ENCODE measurements around the gene KCNAB1. TPM values are rescaled to one million over a fixed set of nuclear protein-coding genes. Genes with fewer than 3 reads are reported as not detected.

Gene KCNAB1
- total RNA-seq, 1 experiment from 2014 or later: 1.0 TPM

DNA sequence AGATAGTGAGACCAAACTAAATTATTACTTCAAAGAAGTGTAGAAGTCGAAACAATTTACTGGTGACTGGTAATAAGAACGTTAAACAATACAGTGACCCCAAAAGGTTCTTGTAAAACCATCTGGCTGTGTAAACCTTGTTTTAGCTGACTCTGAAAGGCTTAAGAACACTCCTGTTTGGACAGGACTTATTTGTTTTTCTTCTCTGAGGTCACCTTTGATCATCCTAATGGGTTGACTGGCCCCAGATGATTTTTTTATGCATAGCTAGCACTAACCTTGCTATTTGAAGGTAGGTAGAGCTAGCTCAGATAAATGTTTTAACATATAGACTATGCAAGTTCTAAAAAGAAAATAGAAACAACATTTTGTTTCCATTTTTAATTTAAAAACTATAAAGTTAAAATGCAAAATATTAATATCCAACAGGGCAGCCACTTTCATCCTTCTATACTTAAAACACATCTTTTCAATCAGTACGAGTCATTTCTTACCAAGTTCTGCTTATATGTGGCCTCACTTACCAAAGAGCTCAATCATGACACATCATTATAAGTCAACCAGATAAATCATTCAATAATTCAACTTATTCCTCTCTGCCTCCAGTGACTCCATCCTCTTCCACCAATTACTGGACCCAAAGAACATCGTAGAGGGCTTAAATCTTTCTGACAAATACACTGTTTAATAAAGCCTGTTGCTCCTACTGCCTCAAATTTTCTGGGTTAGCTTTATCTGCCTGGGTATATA is 275.8 kb downstream of the KCNAB1 start:
- ATAC-seq: no peak
- Mint-ChIP-seq H3K27me3 (ENCODE audit: low read depth) (no peaks in the 10 kb centered on the region), H3K9me3 (0 out of 2 replicates have a peak, but pooled peaks cover 5% of the 10 kb centered on the region), H3K4me3 (no peak overlapping the region), H3K27ac (no peak overlapping the region), H3K4me1 (peaks cover 9% of the 10 kb centered on the region), H3K36me3 (no peaks in the 10 kb centered on the region)
- no peak for TF ChIP-seq MYBL2 (CRISPR knock-in tag; IDR thresholded peaks at IDR 0.05)
- TF ChIP-seq ZNF423 (CRISPR knock-in tag; IDR thresholded peaks at IDR 0.05): no peak
- no peak for TF ChIP-seq ATF1 (CRISPR knock-in tag; IDR thresholded peaks at IDR 0.05)
- no peak for TF ChIP-seq CREM (CRISPR knock-in tag; IDR thresholded peaks at IDR 0.05)
- POLR2A ChIA-PET: no interaction called here
- DNase-seq (ENCODE audit: low spot score): no peak
- CTCF ChIA-PET: interaction anchor here (1.3 kb wide), 1 partner anchor 14 kb away, joined by 5 read pairs; no protein-coding TSS in a partner anchor

- H3K27ac Mint-ChIP-seq: no peak overlapping the region
- TF ChIP-seq ZNF396 (CRISPR knock-in tag; IDR thresholded peaks at IDR 0.05; ENCODE audit: borderline replicate concordance): no peak
- no peak overlapping the region for H3K4me3 Mint-ChIP-seq
- H3K36me3 Mint-ChIP-seq: no peaks in the 10 kb centered on the region
- 0 out of 2 replicates have a peak, but pooled peaks cover 5% of the 10 kb centered on the region for H3K9me3 Mint-ChIP-seq
- ATAC-seq (no peak), DNase-seq (ENCODE audit: low spot score) (no peak)
- ChIA-PET CTCF (interaction anchor here (1.3 kb wide), 1 partner anchor 15 kb away, joined by 5 read pairs; no protein-coding TSS in a partner anchor), POLR2A (no interaction called here)
- H3K4me1 Mint-ChIP-seq: peaks cover 9% of the 10 kb centered on the region
- H3K27me3 Mint-ChIP-seq (ENCODE audit: low read depth): no peaks in the 10 kb centered on the region
Observed at GRCh38 chr3:156396851-156397250, 276.5 kb downstream of the KCNAB1 start.

- H3K4me3 Mint-ChIP-seq: no peak overlapping the region
- TF ChIP-seq IRF1 (CRISPR knock-in tag; IDR thresholded peaks at IDR 0.05) (no peak), FOXK1 (CRISPR knock-in tag; IDR thresholded peaks at IDR 0.05) (no peak), ATF1 (CRISPR knock-in tag; IDR thresholded peaks at IDR 0.05) (no peak)
- H3K4me1 Mint-ChIP-seq: peaks cover 9% of the 10 kb centered on the region
- ChIA-PET CTCF (no interaction called here), POLR2A (no interaction called here)
- H3K36me3 Mint-ChIP-seq: no peaks in the 10 kb centered on the region
- ATAC-seq (no peak), DNase-seq (ENCODE audit: low spot score) (no peak)
- no peak overlapping the region for H3K27ac Mint-ChIP-seq
- 0 out of 2 replicates have a peak, but pooled peaks cover 5% of the 10 kb centered on the region for H3K9me3 Mint-ChIP-seq
- H3K27me3 Mint-ChIP-seq (ENCODE audit: low read depth): no peaks in the 10 kb centered on the region
Observed at GRCh38 chr3:156397534-156397933, 277.2 kb downstream of the KCNAB1 start.

- peaks cover 9% of the 10 kb centered on the region for H3K4me1 Mint-ChIP-seq
- DNase-seq (ENCODE audit: low spot score) (no peak), ATAC-seq (no peak)
- no peak overlapping the region for H3K4me3 Mint-ChIP-seq
- no peaks in the 10 kb centered on the region for H3K27me3 Mint-ChIP-seq (ENCODE audit: low read depth)
- H3K27ac Mint-ChIP-seq: no peak overlapping the region
- no peaks in the 10 kb centered on the region for H3K36me3 Mint-ChIP-seq
- CTCF ChIA-PET: no interaction called here
- H3K9me3 Mint-ChIP-seq: no peaks in the 10 kb centered on the region
- POLR2A ChIA-PET: interaction anchor here (0.7 kb wide), 1 partner anchor 80 kb away, joined by 3 read pairs; no protein-coding TSS in a partner anchor
- TF ChIP-seq ATF6 (CRISPR knock-in tag; IDR thresholded peaks at IDR 0.05): no peak
- TF ChIP-seq GRHL2 (CRISPR knock-in tag; IDR thresholded peaks at IDR 0.05; ENCODE audit: insufficient replicate concordance, severe bottlenecking): no peak
- TF ChIP-seq ZNF423 (CRISPR knock-in tag; IDR thresholded peaks at IDR 0.05): no peak
- no peak for TF ChIP-seq SP1 (CRISPR knock-in tag; conservative IDR thresholded peaks at IDR 0.05)
- TF ChIP-seq, protein P1, sequence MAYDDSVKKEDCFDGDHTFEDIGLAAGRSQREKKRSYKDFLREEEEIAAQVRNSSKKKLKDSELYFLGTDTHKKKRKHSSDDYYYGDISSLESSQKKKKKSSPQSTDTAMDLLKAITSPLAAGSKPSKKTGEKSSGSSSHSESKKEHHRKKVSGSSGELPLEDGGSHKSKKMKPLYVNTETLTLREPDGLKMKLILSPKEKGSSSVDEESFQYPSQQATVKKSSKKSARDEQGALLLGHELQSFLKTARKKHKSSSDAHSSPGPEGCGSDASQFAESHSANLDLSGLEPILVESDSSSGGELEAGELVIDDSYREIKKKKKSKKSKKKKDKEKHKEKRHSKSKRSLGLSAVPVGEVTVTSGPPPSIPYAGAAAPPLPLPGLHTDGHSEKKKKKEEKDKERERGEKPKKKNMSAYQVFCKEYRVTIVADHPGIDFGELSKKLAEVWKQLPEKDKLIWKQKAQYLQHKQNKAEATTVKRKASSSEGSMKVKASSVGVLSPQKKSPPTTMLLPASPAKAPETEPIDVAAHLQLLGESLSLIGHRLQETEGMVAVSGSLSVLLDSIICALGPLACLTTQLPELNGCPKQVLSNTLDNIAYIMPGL (CRISPR knock-in tag; IDR thresholded peaks at IDR 0.05): no peak
- TF ChIP-seq EMX1 (CRISPR knock-in tag; IDR thresholded peaks at IDR 0.05): no peak
- no peak for TF ChIP-seq ZBTB43 (CRISPR knock-in tag; IDR thresholded peaks at IDR 0.05)
- no peak for TF ChIP-seq NFE2L1 (CRISPR knock-in tag; IDR thresholded peaks at IDR 0.05)
- TF ChIP-seq NFYB (CRISPR knock-in tag; conservative IDR thresholded peaks at IDR 0.05; ENCODE audit: low read depth): no peak
- TF ChIP-seq ATF1 (CRISPR knock-in tag; IDR thresholded peaks at IDR 0.05): no peak
- TF ChIP-seq, protein P2, sequence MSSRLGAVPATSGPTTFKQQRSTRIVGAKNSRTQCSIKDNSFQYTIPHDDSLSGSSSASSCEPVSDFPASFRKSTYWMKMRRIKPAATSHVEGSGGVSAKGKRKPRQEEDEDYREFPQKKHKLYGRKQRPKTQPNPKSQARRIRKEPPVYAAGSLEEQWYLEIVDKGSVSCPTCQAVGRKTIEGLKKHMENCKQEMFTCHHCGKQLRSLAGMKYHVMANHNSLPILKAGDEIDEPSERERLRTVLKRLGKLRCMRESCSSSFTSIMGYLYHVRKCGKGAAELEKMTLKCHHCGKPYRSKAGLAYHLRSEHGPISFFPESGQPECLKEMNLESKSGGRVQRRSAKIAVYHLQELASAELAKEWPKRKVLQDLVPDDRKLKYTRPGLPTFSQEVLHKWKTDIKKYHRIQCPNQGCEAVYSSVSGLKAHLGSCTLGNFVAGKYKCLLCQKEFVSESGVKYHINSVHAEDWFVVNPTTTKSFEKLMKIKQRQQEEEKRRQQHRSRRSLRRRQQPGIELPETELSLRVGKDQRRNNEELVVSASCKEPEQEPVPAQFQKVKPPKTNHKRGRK (CRISPR knock-in tag; IDR thresholded peaks at IDR 0.05; ENCODE audit: borderline replicate concordance): no peak
- no peak for TF ChIP-seq SOX15 (CRISPR knock-in tag; IDR thresholded peaks at IDR 0.05)
- TF ChIP-seq IRF1 (CRISPR knock-in tag; IDR thresholded peaks at IDR 0.05): no peak
Observed at GRCh38 chr3:156400062-156400461, 279.7 kb downstream of the KCNAB1 start.

Data from WTC11 (cell line).